GM12801 (cell line): ENCODE results near the gene NDFIP2.

Source experiments
- TF ChIP-seq, protein P1 (sequence below): IDR thresholded peaks from one replicate; pipeline ENCODE4 v1.5.1; 2011; ENCODE audit warnings: control low read depth; ENCODE audit not compliant: insufficient read length; ENCODE audit errors: extremely low read depth

Gene NDFIP2

DNA sequence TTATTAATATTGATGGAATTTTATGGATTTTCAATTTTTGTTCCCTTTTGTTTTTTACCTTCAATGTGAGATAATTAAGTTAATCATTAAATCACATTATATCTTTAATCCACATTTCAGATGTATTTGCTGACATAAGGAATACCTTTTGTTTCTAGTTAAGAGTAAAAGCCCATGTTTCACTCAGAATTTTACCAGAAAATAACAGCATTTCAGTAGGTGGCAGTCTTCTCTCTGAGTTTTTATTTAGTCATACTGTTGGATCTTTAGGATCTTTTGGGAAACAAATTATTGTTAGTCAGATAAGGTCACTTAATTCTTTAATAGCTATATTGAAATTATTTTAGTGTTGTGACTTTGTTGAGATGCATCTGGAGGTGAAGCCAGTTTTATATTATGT, 67.9 kb downstream of the NDFIP2 start:
- TF ChIP-seq, protein P1, sequence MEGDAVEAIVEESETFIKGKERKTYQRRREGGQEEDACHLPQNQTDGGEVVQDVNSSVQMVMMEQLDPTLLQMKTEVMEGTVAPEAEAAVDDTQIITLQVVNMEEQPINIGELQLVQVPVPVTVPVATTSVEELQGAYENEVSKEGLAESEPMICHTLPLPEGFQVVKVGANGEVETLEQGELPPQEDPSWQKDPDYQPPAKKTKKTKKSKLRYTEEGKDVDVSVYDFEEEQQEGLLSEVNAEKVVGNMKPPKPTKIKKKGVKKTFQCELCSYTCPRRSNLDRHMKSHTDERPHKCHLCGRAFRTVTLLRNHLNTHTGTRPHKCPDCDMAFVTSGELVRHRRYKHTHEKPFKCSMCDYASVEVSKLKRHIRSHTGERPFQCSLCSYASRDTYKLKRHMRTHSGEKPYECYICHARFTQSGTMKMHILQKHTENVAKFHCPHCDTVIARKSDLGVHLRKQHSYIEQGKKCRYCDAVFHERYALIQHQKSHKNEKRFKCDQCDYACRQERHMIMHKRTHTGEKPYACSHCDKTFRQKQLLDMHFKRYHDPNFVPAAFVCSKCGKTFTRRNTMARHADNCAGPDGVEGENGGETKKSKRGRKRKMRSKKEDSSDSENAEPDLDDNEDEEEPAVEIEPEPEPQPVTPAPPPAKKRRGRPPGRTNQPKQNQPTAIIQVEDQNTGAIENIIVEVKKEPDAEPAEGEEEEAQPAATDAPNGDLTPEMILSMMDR, result no peak

DNA sequence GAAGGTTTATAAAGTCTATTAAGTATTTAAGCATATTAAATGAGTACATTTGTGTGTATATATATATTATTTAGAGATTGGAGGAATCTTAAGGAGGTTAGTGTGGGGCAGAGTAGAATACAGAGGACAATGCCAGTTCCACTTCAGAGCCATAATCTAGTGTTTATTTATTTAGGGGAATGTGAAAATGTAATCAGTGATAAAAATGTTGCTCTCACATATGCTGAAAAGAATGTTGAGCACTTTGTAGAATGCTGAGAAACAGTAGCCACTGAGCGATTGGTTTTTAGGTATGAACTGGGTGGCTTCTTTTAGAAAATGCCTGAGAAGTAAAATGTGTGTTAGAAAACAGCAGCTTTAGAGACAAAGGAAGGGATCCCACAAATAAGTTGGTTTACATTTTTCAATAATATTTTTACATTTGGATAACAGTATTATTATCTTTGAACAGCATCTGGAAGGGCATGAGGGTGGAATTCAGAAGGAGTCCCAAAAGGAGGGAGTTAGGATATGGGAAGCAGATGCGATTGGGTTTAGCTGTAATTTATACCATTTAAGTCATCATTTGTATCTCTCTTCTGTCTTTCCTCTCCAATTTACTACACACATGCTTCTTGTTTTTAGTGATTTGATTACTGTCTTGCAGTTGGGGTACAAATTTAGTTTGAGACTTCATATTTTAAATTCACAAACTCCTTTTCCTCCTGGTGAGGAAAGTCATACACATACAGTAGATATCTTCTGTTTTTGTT, 68.6 kb downstream of the NDFIP2 start:
- TF ChIP-seq, protein P1, result no peak

DNA sequence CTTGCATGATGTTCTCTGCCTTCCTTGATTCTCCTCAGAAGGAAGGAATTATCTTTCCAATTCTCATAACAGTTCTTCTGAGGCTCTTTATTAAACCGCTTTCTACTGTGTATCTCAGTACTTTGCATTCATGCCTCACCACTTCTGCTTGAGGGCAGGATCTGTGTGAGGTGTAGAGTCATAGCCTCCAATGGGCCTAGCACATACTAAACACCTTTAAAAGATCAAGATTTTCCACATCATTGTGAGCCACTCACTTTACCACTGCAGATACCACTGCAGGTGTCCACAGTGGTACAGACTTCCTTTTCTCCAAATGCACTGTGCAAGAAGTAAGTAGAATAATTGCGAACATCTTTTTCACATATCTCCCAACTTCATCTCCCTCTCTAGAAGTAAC, 76.7 kb downstream of the NDFIP2 start:
- TF ChIP-seq, protein P1, result no peak

DNA sequence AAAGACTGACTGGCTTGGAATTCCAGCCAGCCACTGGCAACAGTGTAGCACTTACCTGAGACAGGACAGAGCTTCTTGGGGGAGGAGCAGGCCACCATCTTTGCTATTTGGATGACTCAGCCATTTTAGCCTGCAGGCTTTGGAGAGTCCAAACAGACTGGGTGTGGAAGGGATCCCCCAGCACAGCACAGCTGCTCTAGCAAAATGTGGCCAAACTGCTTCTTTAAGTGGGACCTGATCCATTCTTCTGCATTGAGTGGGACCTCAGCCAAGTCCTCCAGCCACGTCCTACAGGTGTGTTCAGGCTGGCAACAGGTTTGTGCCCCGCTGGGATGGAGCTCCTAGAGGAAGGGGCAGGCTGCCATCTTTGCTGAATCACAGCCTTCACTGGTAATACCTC, 80.0 kb downstream of the NDFIP2 start:
- TF ChIP-seq, protein P1, result no peak

DNA sequence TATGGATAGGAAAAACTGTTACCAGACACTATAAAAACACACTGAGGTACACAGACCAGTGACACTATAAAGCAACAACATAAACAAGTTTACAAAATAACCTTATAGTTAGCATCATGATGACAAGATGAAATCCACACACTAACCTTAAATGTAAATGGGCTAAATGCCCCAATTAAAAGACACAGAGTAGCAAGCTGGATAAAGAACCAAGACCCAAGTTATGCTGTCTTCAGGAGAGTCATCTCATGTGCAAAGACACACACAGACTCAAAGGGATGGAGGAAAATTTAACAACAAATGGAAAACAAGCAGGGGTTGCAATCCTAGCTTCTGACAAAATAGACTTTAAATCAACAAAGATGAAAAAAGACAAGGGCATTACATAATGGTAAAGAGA, 81.6 kb downstream of the NDFIP2 start:
- TF ChIP-seq, protein P1, result no peak

DNA sequence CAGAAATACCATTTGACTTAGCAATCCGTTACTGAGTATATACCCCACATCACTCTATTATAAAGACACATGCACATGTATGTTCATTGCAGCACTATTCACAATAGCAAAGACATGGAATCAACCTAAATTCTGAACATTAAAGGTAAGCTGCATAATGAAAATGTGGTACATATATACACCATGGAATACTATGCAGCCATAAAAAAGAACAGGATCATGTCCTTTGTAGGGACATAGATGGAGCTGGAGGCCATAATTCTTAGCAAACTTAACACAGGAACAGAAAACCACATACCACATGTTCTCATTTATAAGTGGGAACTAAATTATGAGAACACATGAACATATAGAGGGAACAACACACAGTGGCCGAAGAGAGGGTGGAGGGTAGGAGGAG, 85.2 kb downstream of the NDFIP2 start:
- TF ChIP-seq, protein P1, result no peak

DNA sequence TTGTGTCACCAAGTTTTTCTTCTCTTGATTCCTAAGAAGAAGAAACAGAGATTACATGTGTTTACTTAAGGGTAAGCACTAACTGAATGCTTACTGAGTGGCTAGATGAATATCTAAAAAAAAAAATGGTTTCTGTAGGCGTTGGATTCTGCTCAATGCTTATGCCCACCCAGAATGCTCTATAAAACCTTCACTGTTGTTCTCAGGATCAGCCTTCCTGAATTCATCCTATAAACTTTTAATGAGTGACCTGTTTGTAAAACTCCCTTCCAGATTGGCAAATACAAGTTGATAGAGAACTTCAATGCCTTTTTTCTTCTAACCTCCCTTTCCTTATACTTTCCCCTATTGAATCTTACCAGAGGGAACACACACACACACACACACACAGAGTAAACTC, 90.2 kb downstream of the NDFIP2 start:
- TF ChIP-seq, protein P1, result no peak
